Keratinocyte (primary cell): ENCODE measurements around the gene FCMR. TPM values are rescaled to one million over a fixed set of nuclear protein-coding genes. Genes with fewer than 3 reads are reported as not detected.

Source experiments
- DNase-seq: peaks from one replicate; pipeline ENCODE4 v3.0.0-alpha.2; 2011; ENCODE audit warnings: low read depth, missing footprints, low spot score
- FAIRE-seq: peaks from 2 replicates; lab custom pipeline; 2011; peaks lifted over from hg19 to GRCh38; lab: Jason Lieb, UNC
- H2AFZ ChIP-seq: 2 replicates; pipeline ENCODE4 v1.6.0; 2012; ENCODE audit warnings: low read length, control low read depth, inconsistent platforms; ENCODE audit not compliant: control insufficient read depth
- H3K27ac ChIP-seq: 2 replicates; pipeline ENCODE4 v1.5.1; 2011; ENCODE audit warnings: low read length; ENCODE audit not compliant: control insufficient read depth, insufficient read depth
- H3K27me3 ChIP-seq: 3 replicates; pipeline ENCODE4 v1.6.0; 2011; ENCODE audit warnings: low read length; ENCODE audit not compliant: control insufficient read depth, insufficient read depth; ENCODE audit errors: extremely low read depth
- H3K36me3 ChIP-seq, 2 experiments: 2 replicates in 1 of 2; 3 replicates in 1 of 2; pipeline ENCODE4 v1.5.1; 2011; ENCODE audit warnings: low read length in 2 of 2, mild to moderate bottlenecking in 1 of 2; ENCODE audit not compliant: control insufficient read depth in 2 of 2, insufficient read depth in 2 of 2; ENCODE audit errors: extremely low read depth in 1 of 2
- H3K4me1 ChIP-seq: 3 replicates; pipeline ENCODE4 v1.5.1; 2011; ENCODE audit warnings: low read length; ENCODE audit not compliant: control insufficient read depth, insufficient read depth; ENCODE audit errors: extremely low read depth
- H3K4me2 ChIP-seq: 3 replicates; pipeline ENCODE4 v1.6.0; 2011; ENCODE audit warnings: low read depth, low read length; ENCODE audit not compliant: control insufficient read depth, insufficient read depth; ENCODE audit errors: extremely low read depth
- H3K4me3 ChIP-seq, 3 experiments: fragments of 200-600 bp in 1 of 3; sonication (generic) in 1 of 3; 2 replicates in 2 of 3; 3 replicates in 1 of 3; pipeline ENCODE4 v1.5.1; 2011 to 2016; ENCODE audit warnings: low read length in 3 of 3, mild to moderate bottlenecking in 3 of 3, control low read depth in 2 of 3, inconsistent platforms in 1 of 3, low read depth in 1 of 3, mixed read lengths in 1 of 3, mixed run types in 1 of 3, moderate library complexity in 1 of 3; ENCODE audit not compliant: control insufficient read depth in 2 of 3, insufficient read depth in 2 of 3; ENCODE audit errors: extremely low read depth in 1 of 3
- H3K79me2 ChIP-seq: 2 replicates; pipeline ENCODE4 v1.6.0; 2012; ENCODE audit warnings: low read length; ENCODE audit not compliant: control insufficient read depth, insufficient read depth
- H3K9ac ChIP-seq: 3 replicates; pipeline ENCODE4 v1.6.0; 2011; ENCODE audit warnings: low read length; ENCODE audit not compliant: control insufficient read depth, insufficient read depth; ENCODE audit errors: extremely low read depth
- H3K9me1 ChIP-seq: 3 replicates; pipeline ENCODE4 v1.6.0; 2011; ENCODE audit warnings: low read length; ENCODE audit not compliant: control insufficient read depth, insufficient read depth; ENCODE audit errors: extremely low read depth
- H3K9me3 ChIP-seq: 2 replicates; pipeline ENCODE4 v1.5.1; 2012; ENCODE audit warnings: low read depth, low read length; ENCODE audit not compliant: control insufficient read depth
- H4K20me1 ChIP-seq: 3 replicates; pipeline ENCODE4 v1.6.0; 2011; ENCODE audit warnings: low read length; ENCODE audit not compliant: control insufficient read depth, insufficient read depth; ENCODE audit errors: extremely low read depth
- CTCF ChIP-seq, 3 experiments: IDR thresholded peaks in 1 of 3; conservative IDR thresholded peaks in 1 of 3; optimal IDR thresholded peaks in 1 of 3; 2 replicates in 2 of 3; 3 replicates in 1 of 3; pipeline versions ENCODE3 to v1.5.1; 2011; ENCODE audit warnings: low read length in 3 of 3, mild to moderate bottlenecking in 3 of 3, moderate library complexity in 2 of 3, control low read depth in 1 of 3, inconsistent platforms in 1 of 3; ENCODE audit not compliant: insufficient read depth in 2 of 3; ENCODE audit errors: extremely low read depth in 1 of 3
- EZH2 ChIP-seq: IDR thresholded peaks from one replicate; pipeline ENCODE4 v1.6.1; 2012; ENCODE audit warnings: inconsistent platforms, mild to moderate bottlenecking, low read length, moderate library complexity
- dilution Hi-C: fragments of 300-500 bp; cut with MboI; formaldehyde crosslinking; loops from one replicate; pipeline ENCODE4 v1.7.0; 2020; ENCODE audit warnings: low sequenced_read_pairs; ENCODE audit not compliant: extremely low pct_ligation_motif_present
- polyA plus RNA-seq, 5 experiments: library from polyadenylated mRNA; depleted of rRNA in 3 of 5; stranded (reverse) in 3 of 5; stranded (forward) in 1 of 5; unstranded in 1 of 5; fragments of >200 nt; gene quantifications; 1 replicate in 1 of 5; 2 replicates in 3 of 5; 3 replicates in 1 of 5; pipeline versions ENCODE4 v1.2.1 to v1.2.3, GENCODE V29; 2011 to 2012; ENCODE audit warnings: missing spikeins in 2 of 5, low read depth in 1 of 5, low replicate concordance in 1 of 5

The FCMR gene
- polyA plus RNA-seq, 1 donor (not counting 4 experiments of a cell fraction or from before 2014, with no cell fraction given), result 1.8 TPM

GRCh38 chr1:206963740-206964139 is 42.0 kb upstream of the FCMR start:
- DNase-seq, result no peak
- no peak overlapping the region for H3K4me2 ChIP-seq
- H3K9ac ChIP-seq, result no peak overlapping the region
- H3K36me3 ChIP-seq, result no peaks in the 10 kb centered on the region
- H3K27me3 ChIP-seq, result peaks cover 4% of the 10 kb centered on the region
- H3K27ac ChIP-seq, result no peak overlapping the region
- TF ChIP-seq EZH2, result no peak
- no peak for TF ChIP-seq CTCF (optimal IDR thresholded peaks at IDR 0.05 in 1 of 3, IDR thresholded peaks at IDR 0.05 in 1 of 3, conservative IDR thresholded peaks at IDR 0.05 in 1 of 3; ENCODE audit: extremely low read depth in 1 of 3, insufficient read depth in 2 of 3, low read length in 3 of 3)
- no peaks in the 10 kb centered on the region for H4K20me1 ChIP-seq
- H3K4me1 ChIP-seq, result peaks cover 9% of the 10 kb centered on the region
- no peaks in the 10 kb centered on the region for H3K79me2 ChIP-seq
- H2AFZ ChIP-seq, result no peak overlapping the region
- H3K9me1 ChIP-seq, result no peaks in the 10 kb centered on the region
- H3K4me3 ChIP-seq, result no peak overlapping the region
- FAIRE-seq, result no peak
- H3K9me3 ChIP-seq, result no peaks in the 10 kb centered on the region
- dilution Hi-C loops, result no loop called here

- Histone ChIP-seq H2AFZ (no peak overlapping the region), H3K9me1 (no peaks in the 10 kb centered on the region), H3K9ac (no peak overlapping the region), H3K4me3 (no peak overlapping the region), H3K4me1 (peaks cover 9% of the 10 kb centered on the region), H3K36me3 (no peaks in the 10 kb centered on the region), H3K4me2 (no peak overlapping the region), H3K27ac (no peak overlapping the region), H3K79me2 (no peaks in the 10 kb centered on the region), H4K20me1 (no peaks in the 10 kb centered on the region), H3K9me3 (no peaks in the 10 kb centered on the region), H3K27me3 (peaks cover 2% of the 10 kb centered on the region)
- dilution Hi-C loops, result no loop called here
- no peak for TF ChIP-seq CTCF (optimal IDR thresholded peaks at IDR 0.05 in 1 of 3, IDR thresholded peaks at IDR 0.05 in 1 of 3, conservative IDR thresholded peaks at IDR 0.05 in 1 of 3; ENCODE audit: extremely low read depth in 1 of 3, insufficient read depth in 2 of 3, low read length in 3 of 3)
- FAIRE-seq (no peak), DNase-seq (no peak)
These were observed 41.5 kb upstream of the FCMR start for GRCh38 chr1:206963119-206963712.
